ENCODE measurements around the gene NCKAP5.

NCKAP5 gene

DNA sequence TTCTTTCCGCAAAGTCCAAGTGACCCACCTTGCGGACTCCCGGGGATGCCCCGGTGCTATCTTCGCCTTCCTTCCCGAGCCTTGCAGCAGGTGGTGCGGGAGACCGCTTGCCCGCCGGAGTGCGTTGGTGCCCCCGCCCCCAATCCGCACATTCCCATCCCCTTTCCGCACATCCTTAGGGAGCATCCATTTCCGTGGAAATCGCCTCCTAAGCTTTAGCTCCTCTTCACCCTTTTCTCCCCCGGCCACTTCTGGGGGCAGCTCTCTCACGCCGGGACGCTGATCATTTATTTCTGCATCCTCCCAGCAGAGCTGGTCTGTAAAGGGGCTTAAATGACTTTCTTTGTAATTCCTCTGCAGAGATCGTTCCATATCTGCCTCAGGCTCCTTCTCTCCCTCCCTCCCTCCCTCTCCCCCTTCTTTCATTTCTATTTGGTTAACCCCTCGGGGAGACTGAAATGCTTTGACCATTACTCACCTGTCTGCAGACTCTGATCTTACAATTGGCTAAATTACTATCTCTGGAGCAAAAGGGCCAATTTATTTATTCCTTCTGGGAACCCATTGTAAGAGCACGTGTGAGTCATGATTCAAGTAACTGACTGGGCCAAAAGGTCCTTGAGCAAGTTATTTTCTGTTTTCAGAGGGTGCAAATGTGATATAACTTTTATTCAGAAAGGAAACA is 897.0 kb downstream of the NCKAP5 start:
- DNase-seq = no peak

- DNase-seq = peak; percentile 20
Measured at GRCh38 chr2:132670496-132671150, 897.6 kb downstream of the NCKAP5 start.

DNA sequence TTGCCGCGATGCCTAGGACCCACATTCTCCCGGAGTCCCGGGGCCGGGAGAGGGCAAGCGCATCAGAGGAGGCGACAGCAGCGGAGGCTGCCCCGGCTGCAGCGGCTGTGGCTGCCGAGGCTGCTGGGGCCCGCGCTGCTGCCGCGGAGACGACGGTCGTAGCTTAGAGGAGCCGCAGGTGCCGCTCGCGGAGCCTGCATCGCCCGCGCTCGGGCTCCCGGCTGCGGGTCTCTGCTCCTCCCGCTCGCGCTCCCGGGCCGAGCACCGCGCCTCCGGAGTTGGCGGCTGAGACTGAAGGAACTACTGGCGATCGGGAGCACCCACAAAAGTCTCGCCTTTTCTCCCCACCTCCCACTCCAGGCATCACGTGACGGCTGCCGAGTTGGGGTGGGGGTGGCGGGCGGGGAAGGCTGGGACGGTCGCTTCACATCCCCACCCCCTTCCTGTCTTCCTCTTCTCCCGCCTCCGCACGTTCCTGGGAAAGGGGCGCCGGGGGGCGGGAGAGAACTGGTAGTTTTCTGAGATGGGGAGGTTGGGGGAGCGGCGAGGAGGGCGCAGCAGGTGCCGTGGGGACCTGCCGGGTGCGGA is 898.3 kb downstream of the NCKAP5 start, which contains the start of gene LYPD1:
Gene LYPD1, minus strand, starts transcription at position 298 of the 588 bp plus-strand sequence. Its CDS starts 273 bp downstream, at position 25.
- DNase-seq = peak; percentile 46

GRCh38 chr2:132668987-132669907 is 899.0 kb downstream of the NCKAP5 start:
- no peak for DNase-seq

DNA sequence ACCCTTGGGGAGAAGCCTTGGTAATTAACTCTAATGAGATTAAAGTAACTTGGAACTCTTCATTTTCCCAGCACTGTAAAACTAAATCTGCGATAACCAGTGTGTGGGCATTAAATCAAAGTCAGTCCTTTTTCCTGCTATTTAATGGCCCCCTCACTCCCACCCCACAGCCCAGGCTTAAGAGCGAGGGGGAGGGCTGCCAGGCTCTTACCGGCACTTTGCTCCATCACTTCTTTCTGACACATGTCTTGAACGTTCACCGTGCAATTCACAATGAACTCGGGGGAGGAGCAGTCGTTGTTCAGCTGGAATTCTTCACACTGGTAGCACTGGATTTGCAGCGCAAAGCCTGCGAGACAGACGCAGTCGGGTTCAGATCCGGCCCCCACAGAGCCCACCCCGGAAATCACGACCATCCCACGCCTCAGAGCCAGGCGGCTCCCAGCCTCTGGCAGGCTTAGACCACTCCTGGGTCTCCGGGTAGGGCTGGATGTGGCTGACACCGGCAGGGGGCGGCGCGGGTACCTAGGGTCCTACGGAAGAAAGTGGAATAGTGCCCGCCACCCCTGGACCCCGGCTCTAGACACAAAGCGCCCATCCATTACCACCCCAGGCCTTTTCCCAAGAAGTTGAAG is 900.0 kb downstream of the NCKAP5 start:
- DNase-seq = no peak

- DNase-seq = no peak
Measured at GRCh38 chr2:132667706-132668105, 900.6 kb downstream of the NCKAP5 start.

DNA sequence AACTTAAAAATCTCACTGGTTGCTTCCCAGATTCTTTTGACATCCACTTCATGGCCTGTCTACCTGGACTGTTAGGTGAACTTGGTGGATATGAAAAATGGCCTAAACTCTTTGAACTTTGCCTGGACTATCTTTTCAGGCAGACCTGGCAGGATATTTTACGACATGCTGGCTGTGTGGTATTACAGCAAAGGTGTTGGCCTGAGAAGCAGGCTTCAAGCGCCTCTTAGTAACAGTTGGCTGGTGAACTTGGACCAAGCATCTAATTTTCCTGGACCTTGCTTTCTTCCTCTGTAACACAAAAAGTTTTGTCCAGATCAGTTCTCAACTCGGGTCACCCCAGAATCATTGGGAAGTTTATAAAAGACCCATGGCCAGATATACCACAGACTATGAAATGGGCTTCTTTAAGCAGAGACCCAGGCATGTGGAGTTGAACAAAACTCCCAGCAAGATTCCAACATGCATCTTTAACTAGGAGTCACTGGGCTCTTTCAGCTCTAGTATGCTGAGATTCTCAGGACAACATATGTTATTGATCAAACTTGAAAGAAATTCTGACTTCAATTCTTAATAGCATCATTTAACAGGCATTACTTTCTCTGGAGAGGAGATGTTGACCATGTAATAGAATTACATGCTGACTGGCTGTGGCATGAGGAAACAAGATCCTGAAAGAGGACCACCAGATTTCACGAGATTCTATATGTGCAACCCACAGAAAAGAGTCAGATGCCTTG is 902.7 kb downstream of the NCKAP5 start:
- no peak for DNase-seq

DNA sequence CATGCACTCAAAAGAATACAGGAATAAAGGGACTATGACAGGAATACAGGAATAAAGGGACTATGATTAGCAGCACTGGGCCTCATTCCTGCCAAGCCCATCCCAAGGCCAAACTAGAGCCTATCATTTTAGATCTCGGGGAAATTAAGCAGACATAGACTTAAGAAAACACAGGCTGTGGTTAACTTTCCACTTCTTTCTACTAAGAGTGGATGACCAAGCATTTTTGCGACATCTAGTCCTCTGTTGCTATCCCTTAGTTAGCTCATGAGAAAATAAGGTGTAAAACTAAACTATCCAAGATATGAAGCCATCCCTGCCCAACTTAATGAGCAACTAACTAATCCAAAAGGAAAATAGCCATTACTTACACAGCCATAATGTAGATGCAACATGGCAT is 904.2 kb downstream of the NCKAP5 start:
- DNase-seq = no peak

DNA sequence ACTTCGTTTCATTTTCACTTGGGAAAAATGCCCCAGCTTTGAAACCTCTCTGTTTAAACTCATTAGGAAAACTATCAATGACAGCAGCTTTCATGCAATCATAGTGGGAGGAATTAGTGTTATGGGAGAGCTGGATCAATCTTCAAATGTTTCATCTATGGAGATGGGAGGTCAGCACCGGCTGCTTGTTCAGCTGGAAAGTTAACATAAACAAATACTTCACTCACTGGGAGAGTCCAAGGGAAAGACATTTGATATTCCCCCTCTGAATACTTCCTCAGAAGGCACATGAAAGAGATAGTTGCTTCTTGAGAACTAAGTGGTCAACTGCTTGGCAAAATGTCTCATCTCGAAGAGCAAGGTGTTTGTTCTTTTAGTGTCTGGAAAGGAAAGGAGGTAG is 905.5 kb downstream of the NCKAP5 start:
- no peak for DNase-seq

DNA sequence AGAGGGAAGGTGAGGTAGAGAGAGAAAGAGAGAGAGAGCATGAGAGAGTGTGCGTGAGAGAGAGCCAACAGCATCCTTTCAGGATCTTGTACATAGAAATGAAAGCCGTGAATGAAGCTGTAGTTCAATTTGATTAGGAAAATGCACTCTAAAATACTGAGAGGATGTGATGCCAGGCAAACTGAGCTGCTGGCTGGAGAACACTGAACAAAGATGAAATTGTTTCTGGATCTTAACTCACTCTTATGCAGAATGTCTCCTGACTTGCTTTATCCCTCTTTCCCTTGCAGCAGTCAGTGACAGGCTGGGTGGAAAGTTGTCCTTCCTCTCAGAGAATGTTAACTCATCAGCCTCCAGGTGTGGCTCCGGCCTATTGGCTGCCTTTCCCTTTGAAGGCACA is 908.9 kb downstream of the NCKAP5 start:
- DNase-seq = no peak

DNA sequence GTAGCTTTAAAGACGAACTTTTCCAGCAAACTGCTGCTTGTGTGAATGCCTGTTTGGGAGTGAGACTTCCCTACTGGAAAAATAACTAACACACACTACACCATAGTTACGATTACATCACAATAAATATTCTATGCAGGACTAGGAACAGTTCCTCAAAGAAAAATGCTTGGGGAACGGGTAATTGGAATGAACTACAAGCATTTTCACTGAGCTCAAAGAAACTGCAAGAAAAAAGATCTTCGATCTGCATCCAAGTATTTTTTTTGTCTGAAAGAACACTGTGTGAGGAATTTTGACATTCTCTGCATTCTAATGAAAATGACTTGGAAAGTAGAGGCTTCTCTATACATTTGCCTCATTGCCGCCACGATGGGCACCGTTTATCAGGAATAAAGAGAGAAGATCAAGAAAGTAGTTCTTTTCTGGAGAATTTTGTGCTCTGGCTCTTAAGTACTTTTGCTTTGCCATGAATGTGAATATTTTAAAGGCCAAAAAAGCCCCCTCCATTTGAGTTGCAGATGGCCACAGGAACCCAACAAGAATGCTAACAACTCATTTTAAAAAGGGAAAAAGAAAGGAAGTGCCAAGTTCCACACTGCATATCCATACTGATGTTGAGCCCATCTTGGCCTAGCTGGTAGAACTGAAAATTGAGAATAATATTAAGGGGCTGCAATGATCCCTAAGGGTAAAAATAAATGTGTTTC is 911.8 kb downstream of the NCKAP5 start:
- DNase-seq = no peak

- no peak for DNase-seq
Measured at GRCh38 chr2:132654968-132655367, 913.3 kb downstream of the NCKAP5 start.

DNA sequence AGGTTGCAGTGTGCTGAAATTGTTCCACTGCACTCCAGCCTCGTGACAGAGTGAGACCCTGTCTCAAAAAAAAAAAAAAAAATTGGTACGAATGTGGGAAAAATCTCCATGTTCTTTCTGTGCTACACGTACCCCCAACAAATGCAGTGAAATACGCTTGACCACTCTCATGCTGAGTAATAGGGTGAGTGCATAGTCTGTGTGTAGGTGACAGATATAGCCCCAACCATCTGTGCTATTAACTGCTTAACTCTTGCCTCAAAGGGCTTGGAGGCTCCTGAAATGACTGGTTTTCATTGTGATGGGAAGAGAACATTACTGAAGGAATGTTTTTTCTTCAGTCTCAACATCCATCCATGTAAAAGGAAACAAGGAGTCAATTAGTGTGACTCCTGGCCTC is 913.9 kb downstream of the NCKAP5 start:
- DNase-seq = no peak

- DNase-seq = no peak
Measured at GRCh38 chr2:132652474-132652873, 915.8 kb downstream of the NCKAP5 start.

DNA sequence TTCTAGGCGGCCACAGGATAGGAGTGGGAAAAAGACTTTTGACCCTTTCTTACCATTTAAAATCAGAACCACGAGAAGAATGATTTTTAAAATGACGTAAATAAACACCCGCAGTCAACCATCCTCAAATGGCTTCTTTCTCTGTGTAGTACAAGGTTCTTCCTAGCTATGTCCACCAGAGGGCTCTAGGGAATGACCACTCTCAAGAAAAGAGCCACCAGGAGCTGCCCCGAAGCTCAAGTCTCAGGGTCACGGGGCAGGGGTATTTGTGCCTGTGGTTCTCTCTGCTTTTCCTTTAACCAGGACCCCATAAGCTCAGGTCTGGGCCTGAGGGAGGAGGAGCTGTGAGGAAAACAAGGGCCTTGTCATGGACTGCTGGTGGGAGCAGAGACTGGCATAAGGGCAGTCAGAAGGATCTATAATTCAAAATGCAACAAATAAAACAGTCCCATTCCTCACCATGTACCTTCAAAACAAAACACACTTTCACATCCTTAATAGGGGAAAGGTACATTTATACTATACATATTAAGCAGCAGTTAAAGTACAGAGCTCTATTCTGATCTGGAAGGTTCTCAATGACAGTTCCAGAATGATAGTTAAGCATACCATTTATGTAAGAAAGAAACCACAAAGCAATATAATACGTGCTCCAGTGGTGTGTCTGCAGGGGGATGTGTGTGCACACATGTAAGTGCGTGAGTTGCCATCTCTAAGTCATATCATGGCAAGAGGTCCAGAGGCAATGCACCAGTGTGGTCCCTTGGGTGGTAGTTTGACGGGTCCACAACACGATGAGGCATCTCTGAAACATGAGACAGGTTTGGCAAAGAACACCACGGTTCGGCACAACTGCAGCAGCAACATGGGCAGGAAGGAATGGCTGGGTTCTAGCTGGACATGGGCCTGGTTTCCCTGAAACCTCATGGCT is 916.9 kb downstream of the NCKAP5 start:
- DNase-seq = peak; percentile 18

DNA sequence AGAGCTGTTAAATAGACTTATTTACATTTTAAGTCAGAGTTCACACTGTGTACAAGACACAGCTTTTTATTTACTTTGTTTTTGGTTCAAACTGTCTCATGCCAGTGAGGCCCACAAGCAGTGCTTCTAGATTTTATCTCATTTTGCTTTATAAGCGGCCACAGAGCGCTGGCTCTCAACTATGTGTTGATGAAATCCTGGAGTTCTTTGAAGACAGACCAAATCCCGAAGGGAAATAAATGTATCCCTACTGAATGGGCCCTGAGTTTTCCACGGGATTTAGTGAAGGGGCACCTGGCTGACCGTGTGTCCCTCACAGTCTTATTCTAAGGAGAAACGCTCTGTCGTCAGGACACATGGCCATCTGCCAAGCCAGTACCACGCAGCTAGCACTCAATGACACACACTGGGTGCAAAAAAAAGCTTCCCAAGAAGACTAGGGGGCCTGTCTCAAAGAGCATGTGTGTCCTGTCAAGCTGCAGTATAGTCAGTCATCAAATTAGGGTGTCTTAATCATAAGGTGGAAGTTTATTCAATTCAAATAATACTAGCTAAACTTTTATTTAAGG is 921.6 kb downstream of the NCKAP5 start:
- no peak for DNase-seq

DNA sequence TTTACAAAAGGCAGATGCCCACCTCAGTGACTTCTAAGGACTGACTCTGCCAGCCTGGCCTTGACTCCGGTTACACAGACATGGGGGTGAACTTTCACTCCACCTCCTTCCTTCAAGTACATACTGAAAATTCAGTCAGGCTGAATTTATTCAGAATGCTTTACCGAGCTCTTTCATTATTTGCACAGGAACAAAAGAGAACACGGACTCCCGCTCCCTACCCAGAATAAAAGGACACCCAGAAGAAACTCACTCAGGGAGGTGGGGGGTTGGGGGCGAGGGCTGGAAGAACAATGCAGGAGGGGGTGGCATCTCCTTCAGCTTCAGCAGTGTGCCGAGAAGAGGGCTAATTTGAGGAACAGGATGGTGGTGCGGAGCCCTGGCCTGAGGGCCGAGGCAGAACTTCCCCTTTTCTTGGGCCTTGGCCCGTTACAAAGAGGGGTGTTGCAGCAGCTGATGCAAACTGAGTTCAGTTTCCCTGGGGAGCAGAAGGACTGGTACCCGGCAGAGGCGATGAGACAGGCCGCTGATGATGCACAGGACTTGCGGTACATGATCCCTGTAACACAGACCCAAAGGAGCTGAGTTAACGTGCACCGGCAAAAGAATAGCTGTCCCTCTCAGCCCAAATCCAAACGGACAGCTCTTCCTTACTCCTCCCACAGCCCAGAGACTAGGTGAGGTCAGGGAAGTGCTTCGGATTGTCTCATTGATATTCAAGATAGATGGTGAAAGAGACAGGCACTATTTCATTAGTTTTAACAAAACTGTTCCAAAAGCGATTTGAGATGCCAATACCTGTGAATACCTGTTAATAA is 922.3 kb downstream of the NCKAP5 start:
- no peak for DNase-seq

DNA sequence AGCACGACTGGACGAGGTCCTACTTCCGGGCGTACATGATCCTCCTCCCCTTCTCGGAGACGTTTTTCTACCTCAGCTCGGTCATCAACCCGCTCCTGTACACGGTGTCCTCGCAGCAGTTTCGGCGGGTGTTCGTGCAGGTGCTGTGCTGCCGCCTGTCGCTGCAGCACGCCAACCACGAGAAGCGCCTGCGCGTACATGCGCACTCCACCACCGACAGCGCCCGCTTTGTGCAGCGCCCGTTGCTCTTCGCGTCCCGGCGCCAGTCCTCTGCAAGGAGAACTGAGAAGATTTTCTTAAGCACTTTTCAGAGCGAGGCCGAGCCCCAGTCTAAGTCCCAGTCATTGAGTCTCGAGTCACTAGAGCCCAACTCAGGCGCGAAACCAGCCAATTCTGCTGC is 923.1 kb downstream of the NCKAP5 start:
- DNase-seq = no peak

DNA sequence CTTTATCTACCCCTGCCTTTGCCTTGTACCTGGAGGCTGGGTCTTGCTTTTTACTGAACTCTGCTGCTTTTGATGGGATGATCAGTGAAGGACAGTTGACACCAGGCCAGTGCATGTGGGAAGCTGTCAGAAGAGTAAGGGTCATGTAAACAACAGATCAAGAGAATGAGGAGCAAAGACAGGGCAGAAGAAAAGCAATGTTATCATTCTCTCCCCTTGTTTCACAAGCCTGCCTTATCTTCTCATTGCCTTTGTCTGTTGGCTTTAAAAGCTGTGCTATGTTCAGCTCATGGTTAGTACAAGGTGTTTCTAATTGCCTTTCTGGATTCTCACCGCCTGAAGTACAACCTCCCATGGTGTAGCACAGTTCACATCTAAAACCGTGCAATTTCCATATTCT is 925.8 kb downstream of the NCKAP5 start:
- DNase-seq = no peak
